K562 (cell line): Measurements from ENCODE around the gene CKLF. TPM values are rescaled to one million over a fixed set of nuclear protein-coding genes. Genes with fewer than 3 reads are reported as not detected.
"Not testable (repeated sequence)": the region's sequence is repeated elsewhere in the genome, so short reads cannot be mapped to it uniquely, and the experiment has no call there.

Source experiments
- ATAC-seq: fragments of 200-7000 bp; cut with Tn5 transposase; 3 replicates; pipeline ENCODE4 v1.9.1; 2020; ENCODE audit warnings: moderate library complexity
- BruUV-seq: library from RNA; stranded (reverse); fragments of 400-500 nt; replicated peaks from 2 replicates; lab custom pipeline; 2021; lab: Mats Ljungman, UMichigan
- CTCF ChIA-PET: fragments of 300-600 bp; formaldehyde crosslinking; extraction: SDS; loops from one replicate; lab custom pipeline; 2021; ENCODE audit warnings: low intra/inter-chr PET ratio; lab: Yijun Ruan, JAX
- POLR2A ChIA-PET: fragments of 300-600, 350-650 bp; sonication (Branson Sonifier 250); formaldehyde crosslinking; extraction: SDS; loops from one replicate; lab custom pipeline; 2021; ENCODE audit warnings: antibody characterized with exemption, inconsistent platforms; lab: Yijun Ruan, JAX
- DNase-seq, 4 experiments: peaks; one replicate each; pipeline versions ENCODE4 v3.0.0 to v3.0.0-alpha.2; 2011 to 2018; ENCODE audit warnings: low spot score in 3 of 4, mixed read lengths in 3 of 4; ENCODE audit errors: extremely low read depth in 1 of 4
- FAIRE-seq: peaks from 2 replicates; lab custom pipeline; 2011; peaks lifted over from hg19 to GRCh38; lab: Jason Lieb, UNC
- H2AFZ ChIP-seq: 2 replicates; pipeline ENCODE4 v1.6.0; 2011; ENCODE audit warnings: low read depth, low read length, control low read depth, inconsistent platforms
- H3K27ac ChIP-seq: fragments of 200-600 bp; 3 replicates; pipeline ENCODE4 v1.8.0; 2011; ENCODE audit warnings: low read depth, mild to moderate bottlenecking, control low read depth, inconsistent platforms, low read length, moderate library complexity, mixed read lengths; ENCODE audit errors: extremely low read depth
- H3K27me3 ChIP-seq, 2 experiments: fragments of 300-600 bp in 1 of 2; 2 replicates in 1 of 2; 3 replicates in 1 of 2; pipeline versions ENCODE4 v1.6.0 to v1.8.0; 2011; ENCODE audit warnings: inconsistent platforms in 2 of 2, low read length in 2 of 2, mild to moderate bottlenecking in 1 of 2, mixed read lengths in 1 of 2, moderate library complexity in 1 of 2; ENCODE audit not compliant: control insufficient read depth in 2 of 2, insufficient read depth in 2 of 2
- H3K36me3 ChIP-seq: fragments of 300-600 bp; 3 replicates; pipeline ENCODE4 v1.8.0; 2011; ENCODE audit warnings: mild to moderate bottlenecking, low read length, inconsistent platforms; ENCODE audit not compliant: control insufficient read depth, insufficient read depth
- H3K4me1 ChIP-seq, 2 experiments: fragments of 200-600 bp in 1 of 2; replicated peaks in 1 of 2; 2 replicates in 1 of 2; 3 replicates in 1 of 2; pipeline versions ENCODE4 v1.5.1 to v1.8.0; 2011; ENCODE audit warnings: inconsistent platforms in 2 of 2, low read length in 2 of 2, mild to moderate bottlenecking in 1 of 2, mixed read lengths in 1 of 2, moderate library complexity in 1 of 2; ENCODE audit not compliant: control insufficient read depth in 2 of 2, insufficient read depth in 2 of 2
- H3K4me2 ChIP-seq: 2 replicates; pipeline ENCODE4 v1.6.1; 2011; ENCODE audit warnings: low read length, control low read depth, inconsistent platforms, mixed read lengths; ENCODE audit not compliant: insufficient read depth
- H3K4me3 ChIP-seq: fragments of 200-600 bp; sonication (generic), shearing (Covaris generic); 2 replicates; pipeline ENCODE4 v1.5.1; 2016; ENCODE audit warnings: control low read depth, inconsistent platforms
- H3K79me2 ChIP-seq: fragments of 200-600 bp; 3 replicates; pipeline ENCODE4 v1.8.0; 2011; ENCODE audit warnings: low read length, inconsistent platforms; ENCODE audit not compliant: control insufficient read depth, insufficient read depth
- H3K9ac ChIP-seq, 2 experiments: 2 replicates each; pipeline versions ENCODE4 v1.6.0 to v1.6.1; 2011; ENCODE audit warnings: low read depth in 2 of 2, low read length in 2 of 2, control low read depth in 1 of 2, inconsistent platforms in 1 of 2, mild to moderate bottlenecking in 1 of 2, mixed read lengths in 1 of 2; ENCODE audit not compliant: insufficient read depth in 1 of 2
- H3K9me1 ChIP-seq: one replicate; pipeline ENCODE4 v1.6.0; 2011; ENCODE audit warnings: inconsistent platforms, mild to moderate bottlenecking, low read length, moderate library complexity; ENCODE audit not compliant: control insufficient read depth, insufficient read depth
- H3K9me3 ChIP-seq: replicated peaks from 2 replicates; pipeline ENCODE4 v1.5.1; 2011; ENCODE audit warnings: low read depth, low read length, inconsistent platforms; ENCODE audit not compliant: control insufficient read depth, insufficient read depth
- H4K20me1 ChIP-seq: replicated peaks from 2 replicates; pipeline ENCODE4 v1.6.1; 2011; ENCODE audit warnings: low read length, inconsistent platforms, mixed read lengths; ENCODE audit not compliant: control insufficient read depth, insufficient read depth
- ARID4B ChIP-seq: sonication (generic); formaldehyde crosslinking; IDR thresholded peaks from 2 replicates; pipeline ENCODE4 v1.8.0; 2022; ENCODE audit warnings: mild to moderate bottlenecking, missing genetic modification reagents
- GTF2E2 ChIP-seq: fragments of 200-800 bp; sonication (Bioruptor generic); IDR thresholded peaks from 2 replicates; pipeline ENCODE4 v1.6.1; 2016; ENCODE audit warnings: missing genetic modification characterization, missing compliant biosample characterization
- KLF16 ChIP-seq: IDR thresholded peaks from 2 replicates; pipeline ENCODE4 v1.6.1; 2016; ENCODE audit warnings: antibody characterized with exemption
- MAX ChIP-seq: sonication (generic); formaldehyde crosslinking; IDR thresholded peaks from 2 replicates; pipeline ENCODE4 v1.9.0; 2022; ENCODE audit warnings: mild to moderate bottlenecking, missing genetic modification reagents
- WGBS: fragments of 100-300 bp; shearing (Covaris generic); methylation state at CpG from one replicate; pipeline ENCODE4 v1.1.6; 2016; ENCODE audit warnings: low coverage, mixed read lengths; ENCODE audit not compliant: insufficient coverage; ENCODE audit errors: missing lambda C conversion rate; 5-methylcytosine and 5-hydroxymethylcytosine counted together
- in situ Hi-C: fragments of 300-500 bp; cut with MboI; formaldehyde crosslinking; loops from 4 replicates; pipeline ENCODE4 v1.15.0; 2018; ENCODE audit warnings: inconsistent platforms, mixed read lengths
- intact Hi-C: fragments of 100-400 bp; cut with micrococcal nuclease; formaldehyde crosslinking; loops from 2 replicates; pipeline ENCODE4 v1.14.2; 2022
- polyA plus RNA-seq, 8 experiments: library from polyadenylated mRNA; depleted of rRNA in 4 of 8; stranded (reverse) in 5 of 8; unstranded in 3 of 8; fragments of >200 nt; fragmentation: Nextera tagmentation in 2 of 8; fragmentation: Illumina TruSeq in 1 of 8; extraction: Ambion mirVana in 2 of 8; extraction: Trizol in 1 of 8; gene quantifications; 2 replicates each; pipeline versions ENCODE4 v1.2.1 to v1.2.3, GENCODE V29; 2011 to 2014; ENCODE audit warnings: inconsistent platforms in 1 of 8, missing spikeins in 1 of 8
- total RNA-seq, 7 experiments: library from RNA; depleted of rRNA in 6 of 7; stranded (reverse); fragments of >200 nt in 6 of 7; fragmentation: Illumina TruSeq in 2 of 7; extraction: Trizol in 2 of 7; gene quantifications; 2 replicates each; pipeline versions ENCODE4 v1.2.1 to v1.2.3, GENCODE V29; 2011 to 2021; ENCODE audit warnings: low replicate concordance in 1 of 7
- TF ChIP-seq, protein P1 (sequence below): fragments of 250-450 bp; sonication (Bioruptor Pico); IDR thresholded peaks from 2 replicates; pipeline ENCODE4 v1.4.0; 2020

Gene CKLF
- total and polyA plus RNA-seq, 9 of the 15 experiments (the other 6 are each of a cell fraction or from before 2014, with no cell fraction given): 84.8 to 322 (median 118) TPM

DNA sequence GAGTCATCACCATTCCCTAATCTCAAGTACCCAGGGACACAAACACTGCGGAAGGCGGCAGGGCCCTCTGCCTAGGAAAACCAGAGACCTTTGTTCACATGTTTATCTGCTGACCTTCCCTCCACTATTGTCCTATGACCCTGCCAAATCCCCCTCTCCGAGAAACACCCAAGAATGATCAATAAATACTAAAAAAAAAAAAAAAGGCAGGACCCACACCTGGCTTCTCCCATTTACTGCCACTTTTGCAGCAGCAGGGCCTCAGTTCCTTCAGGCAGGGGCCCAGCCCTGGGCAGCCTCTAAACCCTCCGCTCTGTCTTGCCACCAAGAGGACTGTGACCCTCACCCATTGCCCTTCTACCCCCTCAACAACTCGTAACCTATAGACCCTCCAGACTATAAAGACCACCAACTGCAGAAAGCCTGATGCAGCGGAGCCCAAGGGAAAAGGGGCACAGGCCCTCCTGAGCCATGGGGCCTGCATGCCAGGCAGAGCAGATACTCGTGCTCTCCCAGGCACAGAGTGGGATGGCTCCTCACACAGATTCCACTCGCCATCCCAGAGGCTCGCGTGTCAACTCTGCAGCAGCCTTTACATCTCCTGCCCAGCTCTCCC, 37.3 kb upstream of the CKLF start:
- POLR2A ChIA-PET, H3K9me3 ChIP-seq, ATAC-seq, H2AFZ ChIP-seq, CTCF ChIA-PET, H3K36me3 ChIP-seq, H3K27ac ChIP-seq, FAIRE-seq, H3K9me1 ChIP-seq, H3K27me3 ChIP-seq, H3K79me2 ChIP-seq, DNase-seq, H3K4me3 ChIP-seq, H4K20me1 ChIP-seq, H3K4me2 ChIP-seq, intact Hi-C loops, BruUV-seq, in situ Hi-C loops: not testable (repeated sequence)
- 87% methylated on average over 6 of the region's 10 CpGs for WGBS
- peaks cover 29 to 38% of the 10 kb centered on the region in 2 experiments for H3K4me1 ChIP-seq
- peak overlapping the region in 1 of 2 experiments; percentile 62; a peak in 2 of 4 replicates for H3K9ac ChIP-seq

DNA sequence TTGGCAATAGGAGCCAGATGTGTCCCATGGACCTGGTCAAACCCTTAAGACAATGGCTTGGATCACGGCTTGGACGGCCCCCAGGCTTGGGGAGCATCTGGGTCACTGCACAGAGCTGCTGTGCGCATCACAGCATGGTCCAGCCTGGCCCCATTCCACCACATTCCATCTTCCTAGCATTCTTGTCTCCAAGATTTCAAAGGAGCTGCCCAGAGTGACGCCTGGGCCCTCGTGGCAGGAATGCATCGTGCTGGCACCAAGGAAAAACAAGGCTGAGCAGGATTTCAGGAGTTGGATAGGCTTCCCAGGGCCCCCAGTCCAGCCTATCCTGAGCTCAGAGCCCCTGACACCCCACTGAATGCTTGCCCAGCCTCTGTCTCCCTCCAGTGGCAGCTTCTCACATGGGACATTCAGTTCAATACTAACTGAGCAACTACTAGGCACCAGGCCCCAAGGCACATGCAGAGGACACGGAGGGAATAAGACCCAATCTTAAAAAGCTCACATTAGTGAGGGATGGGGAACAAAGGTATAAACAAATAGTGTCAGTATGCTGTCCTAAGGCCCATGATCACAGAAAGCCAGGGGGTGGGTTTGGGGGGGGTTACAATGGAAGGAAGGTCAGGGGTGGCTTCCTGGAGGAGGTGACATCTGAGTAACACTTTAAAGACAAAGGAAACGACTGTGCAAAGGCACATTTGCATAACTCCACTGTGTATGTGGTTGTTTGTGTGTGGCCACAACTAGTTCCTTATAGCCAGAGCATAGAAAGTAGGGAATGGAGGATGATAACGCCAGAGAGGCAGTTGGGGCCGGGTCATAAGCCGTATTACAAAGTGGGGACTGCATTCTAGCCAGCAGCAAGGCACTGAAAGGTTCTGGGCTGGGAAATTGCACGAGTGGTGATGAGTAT, 36.5 kb upstream of the CKLF start:
- POLR2A ChIA-PET: interaction anchor here (0.5 to 0.6 kb wide), 2 partner anchors 25 to 41 kb away, joined by 3 read pairs; no protein-coding TSS in a partner anchor
- TF ChIP-seq, protein P1, sequence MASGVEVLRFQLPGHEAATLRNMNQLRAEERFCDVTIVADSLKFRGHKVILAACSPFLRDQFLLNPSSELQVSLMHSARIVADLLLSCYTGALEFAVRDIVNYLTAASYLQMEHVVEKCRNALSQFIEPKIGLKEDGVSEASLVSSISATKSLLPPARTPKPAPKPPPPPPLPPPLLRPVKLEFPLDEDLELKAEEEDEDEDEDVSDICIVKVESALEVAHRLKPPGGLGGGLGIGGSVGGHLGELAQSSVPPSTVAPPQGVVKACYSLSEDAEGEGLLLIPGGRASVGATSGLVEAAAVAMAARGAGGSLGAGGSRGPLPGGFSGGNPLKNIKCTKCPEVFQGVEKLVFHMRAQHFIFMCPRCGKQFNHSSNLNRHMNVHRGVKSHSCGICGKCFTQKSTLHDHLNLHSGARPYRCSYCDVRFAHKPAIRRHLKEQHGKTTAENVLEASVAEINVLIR (CRISPR knock-in tag): no peak
- no peak for TF ChIP-seq GTF2E2 (tag)
- no peak for TF ChIP-seq KLF16
- TF ChIP-seq ARID4B (CRISPR knock-in tag): no peak
- no peak for TF ChIP-seq MAX (CRISPR knock-in tag)

More for the DNA sequence above, 36.5 kb upstream of the CKLF start:
- BruUV-seq: no TSS peak
- Histone ChIP-seq H3K9ac (peak overlapping the region; percentile 40 to 73; a peak in 3 of 4 replicates), H3K9me1 (no peaks in the 10 kb centered on the region), H4K20me1 (no peaks in the 10 kb centered on the region), H3K4me1 (peaks cover 31 to 37% of the 10 kb centered on the region in 2 experiments), H3K4me3 (no peak overlapping the region), H3K36me3 (no peaks in the 10 kb centered on the region; the same call in 2 of the 3 replicates), H3K27ac (peak overlapping the region; percentile 65), H3K9me3 (no peaks in the 10 kb centered on the region), H2AFZ (peak overlapping the region; percentile 95), H3K27me3 (no peaks in the 10 kb centered on the region), H3K4me2 (no peak overlapping the region), H3K79me2 (no peaks in the 10 kb centered on the region)
- FAIRE-seq (no peak), DNase-seq (peak; percentile 37 to 61 (median 57)), ATAC-seq (peak; percentile 60)
- intact Hi-C loops: loop anchor here (1.0 to 2.0 kb wide), 3 partner anchors 35 to 110 kb away; partner anchors contain the start of gene TK2
- in situ Hi-C loops: no loop called here
- CTCF ChIA-PET: interaction anchor here (0.9 kb wide), 1 partner anchor 36 kb away, joined by 3 read pairs; no protein-coding TSS in a partner anchor
- WGBS: 70% methylated on average over 12 of the region's 12 CpGs
